ENCODE measurements around the gene PLSCR2. TPM values are rescaled to one million over a fixed set of nuclear protein-coding genes. Genes with fewer than 3 reads are reported as not detected.
"Not testable (repeated sequence)": the region's sequence is repeated elsewhere in the genome, so short reads cannot be mapped to it uniquely, and the experiment has no call there.

PLSCR2 gene
- polyA plus RNA-seq, 4 donors = 0.25 to 1.5 (median 1.1) TPM

GRCh38 chr3:146425341-146425740 lies 44.0 kb downstream of the PLSCR2 start:
- DNase-seq (ENCODE audit: low read depth in 4 of 4, low spot score in 3 of 4) = no peak

GRCh38 chr3:146421819-146422759 lies 47.3 kb downstream of the PLSCR2 start:
- no peak for DNase-seq (ENCODE audit: low read depth in 4 of 4, low spot score in 3 of 4)

GRCh38 chr3:146416366-146416765 lies 53.0 kb downstream of the PLSCR2 start:
- peak in 2 of 4 donors; percentile 2 to 5 for DNase-seq (ENCODE audit: low read depth in 4 of 4, low spot score in 3 of 4)

GRCh38 chr3:146414010-146414409 lies 55.4 kb downstream of the PLSCR2 start:
- no peak for DNase-seq (ENCODE audit: low read depth in 4 of 4, low spot score in 3 of 4)

DNA sequence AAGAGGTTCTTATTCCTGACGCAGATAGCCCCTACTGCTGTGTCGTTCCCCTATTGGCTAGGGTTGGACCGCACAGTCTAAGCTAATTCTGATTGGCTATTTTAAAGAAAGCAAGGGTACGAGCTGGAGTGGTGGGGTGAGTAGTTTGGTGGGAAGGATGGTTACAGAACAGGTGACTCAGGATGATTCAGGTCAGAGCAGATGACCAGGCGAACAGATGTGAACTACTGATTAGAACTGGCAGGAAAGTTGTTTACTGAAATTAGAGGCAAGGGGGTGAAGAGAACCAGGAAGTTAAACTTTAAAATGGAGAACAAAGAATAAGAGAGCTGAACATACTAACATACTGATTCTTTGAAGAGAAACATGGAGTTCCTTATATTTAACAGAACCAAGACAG lies 56.6 kb downstream of the PLSCR2 start:
- not testable (repeated sequence) for DNase-seq (ENCODE audit: low read depth in 4 of 4, low spot score in 3 of 4)

DNA sequence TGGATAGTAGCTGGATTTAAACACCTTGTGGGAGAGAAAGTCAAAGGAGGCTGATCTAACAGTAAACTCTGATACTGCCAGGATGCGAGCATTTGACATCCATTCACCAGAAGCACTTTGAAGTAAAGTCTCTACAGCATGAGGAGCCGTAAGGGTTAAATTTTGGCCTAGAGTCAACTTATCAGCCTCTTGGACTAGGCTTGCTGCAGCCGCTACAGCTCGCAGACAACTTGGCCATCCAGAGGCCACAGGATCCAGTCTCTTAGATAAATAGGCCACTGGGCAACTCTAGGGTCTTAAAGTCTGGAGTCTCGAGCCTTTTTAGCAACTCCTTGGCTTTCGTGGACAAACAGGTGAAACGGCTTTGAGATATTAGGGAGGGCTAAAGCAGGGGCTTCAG lies 61.4 kb downstream of the PLSCR2 start:
- DNase-seq (ENCODE audit: low read depth in 4 of 4, low spot score in 3 of 4) = no peak

DNA sequence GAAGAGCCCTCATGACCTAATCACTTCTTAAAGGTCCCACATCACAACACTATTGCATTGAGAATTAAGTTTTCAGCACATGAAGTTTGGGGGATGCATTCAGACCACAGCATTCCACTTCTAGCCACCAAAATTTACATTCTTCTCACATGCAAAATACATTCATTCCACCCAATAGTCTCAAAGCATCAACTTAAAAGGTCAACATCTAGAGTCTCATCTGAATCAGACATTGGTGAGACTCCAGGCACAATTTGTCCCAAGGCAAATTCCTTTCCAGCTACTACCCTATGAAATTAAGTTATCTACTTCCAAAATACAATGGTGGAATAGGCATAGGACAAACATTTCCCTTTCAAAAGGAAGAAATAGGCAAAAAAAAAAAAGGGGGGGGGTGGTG lies 64.9 kb downstream of the PLSCR2 start:
- no peak for DNase-seq (ENCODE audit: low read depth in 4 of 4, low spot score in 3 of 4)

DNA sequence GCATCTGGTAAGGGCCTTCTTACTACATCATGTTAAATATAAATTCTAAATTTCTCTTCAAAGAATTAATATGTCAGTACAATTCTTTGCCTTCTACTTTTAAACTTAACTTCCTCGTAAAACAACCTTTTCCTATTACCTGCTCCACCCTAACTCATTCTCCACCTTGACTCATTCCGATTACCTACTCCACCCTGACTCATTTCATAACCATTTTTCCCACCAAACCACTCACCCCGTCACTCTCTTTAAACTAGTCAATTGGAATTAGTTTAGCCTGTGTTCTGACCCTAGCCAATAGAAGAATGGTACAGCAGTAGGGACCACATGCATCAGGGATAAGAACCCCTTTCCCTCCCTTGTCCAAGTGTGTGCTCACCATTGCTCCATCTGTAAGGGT lies 65.6 kb downstream of the PLSCR2 start:
- DNase-seq (ENCODE audit: low read depth in 4 of 4, low spot score in 3 of 4) = no peak

- no peak for DNase-seq (ENCODE audit: low read depth in 4 of 4, low spot score in 3 of 4)
Observed at GRCh38 chr3:146396792-146397191, 72.6 kb downstream of the PLSCR2 start.

- DNase-seq (ENCODE audit: low read depth in 4 of 4, low spot score in 3 of 4) = no peak
Observed at GRCh38 chr3:146395164-146395563, 74.2 kb downstream of the PLSCR2 start.

GRCh38 chr3:146390957-146391356 lies 78.4 kb downstream of the PLSCR2 start:
- peak; percentile 49 to 58 (median 52) for DNase-seq (ENCODE audit: low read depth in 4 of 4, low spot score in 3 of 4)

GRCh38 chr3:146390006-146390772 lies 79.2 kb downstream of the PLSCR2 start:
- DNase-seq (ENCODE audit: low read depth in 4 of 4, low spot score in 3 of 4) = no peak

DNA sequence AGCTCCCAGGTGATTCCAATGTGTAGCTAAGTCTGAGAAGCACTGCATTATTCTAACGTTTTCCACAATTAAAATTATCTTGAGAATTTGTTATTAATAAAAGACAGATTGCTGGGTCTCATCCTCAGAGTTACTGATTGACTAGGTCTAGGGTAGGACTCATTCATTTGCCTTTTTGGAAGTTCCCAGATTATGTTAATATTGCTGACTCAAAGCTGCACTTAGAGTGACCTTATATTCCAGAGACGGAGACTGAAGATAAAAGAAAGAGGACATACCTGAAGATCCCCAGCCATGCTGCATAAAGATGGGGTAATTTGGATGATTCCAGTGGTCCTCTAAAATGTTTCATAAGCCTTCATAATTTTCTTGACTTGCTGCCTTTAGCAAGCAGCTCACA lies 81.8 kb downstream of the PLSCR2 start:
- no peak for DNase-seq (ENCODE audit: low read depth in 4 of 4, low spot score in 3 of 4)

DNA sequence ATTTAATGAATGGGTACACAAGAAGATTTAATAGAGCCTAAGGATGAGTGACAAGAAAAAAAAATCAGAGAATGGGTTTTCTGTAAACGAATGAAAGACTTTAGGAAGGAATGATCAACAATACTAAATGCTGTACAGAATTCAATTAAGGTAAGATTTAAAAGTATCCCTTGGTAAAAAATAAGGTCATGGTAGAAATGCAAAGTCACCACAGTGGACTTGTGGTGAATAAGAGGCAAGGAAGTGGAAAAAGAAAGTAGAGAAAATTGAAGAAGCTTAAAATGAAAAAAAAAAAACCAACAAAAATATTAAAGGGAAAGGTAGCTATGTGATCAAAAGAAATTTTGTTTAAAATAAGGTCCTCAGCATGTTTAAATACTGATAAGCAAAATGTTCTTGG lies 82.4 kb downstream of the PLSCR2 start:
- no peak for DNase-seq (ENCODE audit: low read depth in 4 of 4, low spot score in 3 of 4)

GRCh38 chr3:146384786-146385185 lies 84.6 kb downstream of the PLSCR2 start:
- DNase-seq (ENCODE audit: low read depth in 4 of 4, low spot score in 3 of 4) = no peak

Other genes with a start within 250 kb of the PLSCR2 start
- 100 to 1,000 TPM in 1 of 4 donors, 10 to 100 TPM in 3; 15.7 to 117 (median 26.2) TPM for gene PLSCR4, start 218.5 kb downstream of the PLSCR2 start, polyA plus RNA-seq (ENCODE audit: insufficient read length in 4 of 4)
- 10 to 100 TPM; 82.2 to 99.5 (median 86.8) TPM for gene PLSCR1, start 75.0 kb upstream of the PLSCR2 start, polyA plus RNA-seq (ENCODE audit: insufficient read length in 4 of 4)
- not detected for gene PLSCR5, start 135.8 kb upstream of the PLSCR2 start, polyA plus RNA-seq (ENCODE audit: insufficient read length in 4 of 4)